Measurements from ENCODE around the gene UVSSA. TPM values are rescaled to one million over a fixed set of nuclear protein-coding genes. Genes with fewer than 3 reads are reported as not detected.

UVSSA gene
- polyA plus RNA-seq, 1 experiment = 5.8 TPM

GRCh38 chr4:1326751-1327525 lies 20.1 kb upstream of the UVSSA start:
- ChIA-PET POLR2A (no interaction called here), CTCF (interaction anchor here (1.1 kb wide), 1 partner anchor 303 kb away, joined by 3 read pairs; no protein-coding TSS in a partner anchor)
- Histone ChIP-seq H3K36me3 (ENCODE audit: control insufficient read depth, insufficient read depth, low read length) (peaks cover 49% of the 10 kb centered on the region), H3K4me3 (ENCODE audit: low read depth, low read length) (no peak overlapping the region), H3K27me3 (ENCODE audit: control insufficient read depth, insufficient read depth, low read length) (no peaks in the 10 kb centered on the region)
- no peak for TF ChIP-seq CTCF (IDR thresholded peaks at IDR 0.05; ENCODE audit: insufficient read depth, low read depth, low read length)
- DNase-seq (ENCODE audit: low read depth) = no peak

- ChIA-PET POLR2A (no interaction called here), CTCF (interaction anchor here (1.1 kb wide), 1 partner anchor 302 kb away, joined by 3 read pairs; no protein-coding TSS in a partner anchor)
- H3K27me3 ChIP-seq (ENCODE audit: control insufficient read depth, insufficient read depth, low read length) = no peaks in the 10 kb centered on the region
- no peak overlapping the region for H3K4me3 ChIP-seq (ENCODE audit: low read depth, low read length)
- TF ChIP-seq CTCF (IDR thresholded peaks at IDR 0.05; ENCODE audit: insufficient read depth, low read depth, low read length) = no peak
- no peak for DNase-seq (ENCODE audit: low read depth)
- peaks cover 46% of the 10 kb centered on the region for H3K36me3 ChIP-seq (ENCODE audit: control insufficient read depth, insufficient read depth, low read length)
Observed at GRCh38 chr4:1327526-1328266, 19.3 kb upstream of the UVSSA start.

- TF ChIP-seq CTCF (IDR thresholded peaks at IDR 0.05; ENCODE audit: insufficient read depth, low read depth, low read length) = no peak
- no peak for DNase-seq (ENCODE audit: low read depth)
- Histone ChIP-seq H3K4me3 (ENCODE audit: low read depth, low read length) (no peak overlapping the region), H3K36me3 (ENCODE audit: control insufficient read depth, insufficient read depth, low read length) (peaks cover 47% of the 10 kb centered on the region), H3K27me3 (ENCODE audit: control insufficient read depth, insufficient read depth, low read length) (no peaks in the 10 kb centered on the region)
- POLR2A ChIA-PET = no interaction called here
- CTCF ChIA-PET = no interaction called here
Observed at GRCh38 chr4:1328267-1329155, 18.5 kb upstream of the UVSSA start.

GRCh38 chr4:1329408-1330371 lies 17.3 kb upstream of the UVSSA start:
- ChIA-PET POLR2A (no interaction called here), CTCF (interaction anchor here (0.7 kb wide), 1 partner anchor 26 kb away, joined by 3 read pairs; no protein-coding TSS in a partner anchor)
- H3K4me3 ChIP-seq (ENCODE audit: low read depth, low read length) = no peak overlapping the region
- DNase-seq (ENCODE audit: low read depth) = no peak
- H3K36me3 ChIP-seq (ENCODE audit: control insufficient read depth, insufficient read depth, low read length) = peaks cover 52% of the 10 kb centered on the region
- H3K27me3 ChIP-seq (ENCODE audit: control insufficient read depth, insufficient read depth, low read length) = no peaks in the 10 kb centered on the region
- no peak for TF ChIP-seq CTCF (IDR thresholded peaks at IDR 0.05; ENCODE audit: insufficient read depth, low read depth, low read length)
